H9 (cell line): ENCODE data around the gene MON1A. TPM values are rescaled to one million over a fixed set of nuclear protein-coding genes. Genes with fewer than 3 reads are reported as not detected.

ENCODE experiments used
- DNase-seq: peaks from one replicate; pipeline ENCODE4 v3.0.0-alpha.2; 2017
- H2AFZ ChIP-seq: one replicate; pipeline ENCODE4 v1.6.1; 2013; ENCODE audit warnings: mild to moderate bottlenecking, low read length, control low read depth, moderate library complexity
- H2AK5ac ChIP-seq: 2 replicates; pipeline ENCODE4 v1.6.1; 2013; ENCODE audit warnings: low read length, control low read depth, mixed read lengths; ENCODE audit not compliant: insufficient read length
- H2BK120ac ChIP-seq: one replicate; pipeline ENCODE4 v1.6.1; 2013; ENCODE audit warnings: low read depth, mild to moderate bottlenecking, low read length, control low read depth, inconsistent platforms; ENCODE audit not compliant: poor library complexity, severe bottlenecking
- H2BK12ac ChIP-seq: 2 replicates; pipeline ENCODE4 v1.6.1; 2013; ENCODE audit warnings: low read length, control low read depth, mixed read lengths, low read depth; ENCODE audit not compliant: insufficient read length
- H2BK15ac ChIP-seq: 2 replicates; pipeline ENCODE4 v1.6.1; 2013; ENCODE audit warnings: low read depth, low read length, control low read depth
- H2BK20ac ChIP-seq: one replicate; pipeline ENCODE4 v1.6.1; 2013; ENCODE audit warnings: low read depth, mild to moderate bottlenecking, low read length, control low read depth, inconsistent platforms; ENCODE audit not compliant: poor library complexity, severe bottlenecking
- H2BK5ac ChIP-seq: 2 replicates; pipeline ENCODE4 v1.6.1; 2013; ENCODE audit warnings: low read length, control low read depth, mixed read lengths; ENCODE audit not compliant: insufficient read length
- H3K14ac ChIP-seq: 2 replicates; pipeline ENCODE4 v1.6.1; 2013; ENCODE audit warnings: low read length, control low read depth; ENCODE audit not compliant: insufficient read depth
- H3K18ac ChIP-seq: 2 replicates; pipeline ENCODE4 v1.6.1; 2013; ENCODE audit warnings: low read depth, mild to moderate bottlenecking, mixed read lengths, low read length, control low read depth; ENCODE audit not compliant: insufficient read length
- H3K23ac ChIP-seq: 2 replicates; pipeline ENCODE4 v1.6.1; 2013; ENCODE audit warnings: low read length, control low read depth, mixed read lengths, low read depth; ENCODE audit not compliant: insufficient read length
- H3K23me2 ChIP-seq: 2 replicates; pipeline ENCODE4 v1.6.1; 2013; ENCODE audit warnings: low read depth, mild to moderate bottlenecking, mixed read lengths, low read length, control low read depth; ENCODE audit not compliant: insufficient read length, poor library complexity, severe bottlenecking
- H3K27ac ChIP-seq: 2 replicates; pipeline ENCODE4 v1.5.1; 2013; ENCODE audit warnings: low read length, control low read depth, mixed read lengths, low read depth; ENCODE audit not compliant: insufficient read length
- H3K27me3 ChIP-seq: 2 replicates; pipeline ENCODE4 v1.6.1; 2013; ENCODE audit warnings: low read length, control low read depth, inconsistent platforms; ENCODE audit not compliant: insufficient read depth
- H3K4ac ChIP-seq: 2 replicates; pipeline ENCODE4 v1.6.1; 2013; ENCODE audit warnings: low read depth, mild to moderate bottlenecking, control low read depth, inconsistent platforms, low read length, moderate library complexity
- H3K4me1 ChIP-seq: 2 replicates; pipeline ENCODE4 v1.6.1; 2013; ENCODE audit warnings: low read length, control low read depth, inconsistent platforms; ENCODE audit not compliant: insufficient read depth
- H3K4me2 ChIP-seq: 2 replicates; pipeline ENCODE4 v1.6.1; 2013; ENCODE audit warnings: low read length, control low read depth, mixed read lengths; ENCODE audit not compliant: insufficient read length, insufficient read depth
- H3K56ac ChIP-seq: 2 replicates; pipeline ENCODE4 v1.6.1; 2013; ENCODE audit warnings: low read depth, mild to moderate bottlenecking, mixed read lengths, low read length, control low read depth; ENCODE audit not compliant: insufficient read length
- H3K79me1 ChIP-seq: 2 replicates; pipeline ENCODE4 v1.6.1; 2013; ENCODE audit warnings: low read depth, mild to moderate bottlenecking, moderate library complexity, low read length, control low read depth, inconsistent platforms; ENCODE audit not compliant: insufficient read depth, poor library complexity, severe bottlenecking
- H3K79me2 ChIP-seq: 2 replicates; pipeline ENCODE4 v1.6.1; 2013; ENCODE audit warnings: low read length, control low read depth, inconsistent platforms; ENCODE audit not compliant: insufficient read depth
- H3K9ac ChIP-seq: 2 replicates; pipeline ENCODE4 v1.6.1; 2013; ENCODE audit warnings: low read length, control low read depth, mixed read lengths; ENCODE audit not compliant: insufficient read length; ENCODE audit errors: extremely low read depth
- H3K9me3 ChIP-seq: one replicate; pipeline ENCODE4 v1.6.1; 2013; ENCODE audit warnings: low read depth, low read length, inconsistent platforms; ENCODE audit not compliant: control insufficient read depth
- H3T11ph ChIP-seq: one replicate; pipeline ENCODE4 v1.6.1; 2013; ENCODE audit warnings: mild to moderate bottlenecking, low read length, control low read depth, inconsistent platforms
- H4K20me1 ChIP-seq: one replicate; pipeline ENCODE4 v1.6.1; 2013; ENCODE audit not compliant: control insufficient read depth, insufficient read length, insufficient read depth
- H4K5ac ChIP-seq: 2 replicates; pipeline ENCODE4 v1.6.1; 2013; ENCODE audit warnings: low read depth, mild to moderate bottlenecking, mixed read lengths, low read length, control low read depth; ENCODE audit not compliant: insufficient read length
- H4K8ac ChIP-seq: replicated peaks from 2 replicates; pipeline ENCODE4 v1.6.1; 2013; ENCODE audit warnings: low read length, control low read depth, mixed read lengths, low read depth; ENCODE audit not compliant: insufficient read length
- H4K91ac ChIP-seq: 2 replicates; pipeline ENCODE4 v1.6.1; 2013; ENCODE audit warnings: low read depth, mild to moderate bottlenecking, moderate library complexity, mixed read lengths, low read length, control low read depth; ENCODE audit not compliant: insufficient read length
- H3K27ac Mint-ChIP-seq, 3 experiments: 2 replicates in 2 of 3; 3 replicates in 1 of 3; pipeline ENCODE4 v1.8.0; 2020 to 2021; ENCODE audit warnings: mixed read lengths in 3 of 3, mild to moderate bottlenecking in 1 of 3, moderate library complexity in 1 of 3
- H3K27me3 Mint-ChIP-seq: 2 replicates; pipeline ENCODE4 v1.8.0; 2021; ENCODE audit warnings: low read depth, mild to moderate bottlenecking, moderate library complexity, mixed read lengths
- H3K36me3 Mint-ChIP-seq, 3 experiments: 2 replicates in 2 of 3; 3 replicates in 1 of 3; pipeline ENCODE4 v1.8.0; 2020 to 2021; ENCODE audit warnings: low read depth in 3 of 3, mixed read lengths in 3 of 3; ENCODE audit not compliant: insufficient read depth in 1 of 3
- H3K4me1 Mint-ChIP-seq, 2 experiments: 2 replicates each; pipeline ENCODE4 v1.8.0; 2020; ENCODE audit warnings: mixed read lengths in 2 of 2
- H3K4me3 Mint-ChIP-seq, 2 experiments: 2 replicates in 1 of 2; 3 replicates in 1 of 2; pipeline ENCODE4 v1.8.0; 2020 to 2021; ENCODE audit warnings: mild to moderate bottlenecking in 2 of 2, mixed read lengths in 2 of 2, moderate library complexity in 1 of 2
- H3K9me3 Mint-ChIP-seq, 2 experiments: 2 replicates in 1 of 2; 3 replicates in 1 of 2; pipeline ENCODE4 v1.8.0; 2020; ENCODE audit warnings: mild to moderate bottlenecking in 2 of 2, mixed read lengths in 2 of 2, moderate library complexity in 1 of 2
- WGBS: extraction: QIAGEN DNeasy Blood & Tissue Kit; methylation state at CpG from one replicate; pipeline ENCODE4 v1.1.7; 2013; ENCODE audit warnings: missing lambda C conversion rate, low lambda C conversion rate, mixed read lengths; ENCODE audit not compliant: insufficient read length; ENCODE audit errors: extremely low coverage; 5-methylcytosine and 5-hydroxymethylcytosine counted together
- total RNA-seq: library from RNA; stranded (reverse); gene quantifications from 2 replicates; pipeline ENCODE4 v1.2.1, GENCODE V29; 2021
- TF ChIP-seq, protein P1 (sequence below): fragments of 200-600 bp; sonication (generic); conservative IDR thresholded peaks from 3 replicates; pipeline ENCODE4 v1.8.0; 2021; ENCODE audit warnings: antibody characterized with exemption, mild to moderate bottlenecking

The MON1A gene
- total RNA-seq, 1 experiment from 2014 or later, result 10.0 TPM

DNA sequence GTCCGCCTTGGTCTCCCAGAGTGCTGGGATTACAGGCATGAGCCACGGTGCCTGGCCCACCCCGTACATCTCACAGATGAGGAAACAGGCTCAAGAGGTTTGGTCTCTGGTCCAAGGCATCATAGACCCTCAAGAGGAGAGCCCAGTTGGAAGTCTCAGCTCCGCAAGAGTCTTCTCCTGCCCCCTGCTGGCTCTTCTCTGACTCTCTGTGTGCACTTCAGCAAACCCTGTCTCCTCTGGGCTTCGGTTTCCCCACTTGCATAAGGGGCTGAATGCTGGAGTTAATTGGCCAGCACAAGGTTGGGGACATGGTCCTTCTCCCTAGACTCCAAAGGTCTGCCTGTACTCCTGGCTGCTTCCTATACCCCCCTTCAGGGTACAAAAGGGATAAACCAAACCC is 29.8 kb downstream of the MON1A start:
- Histone ChIP-seq H2AFZ (no peak overlapping the region), H3K4me1 (no peaks in the 10 kb centered on the region; the same call in 1 of the 2 replicates), H2BK120ac (no peak overlapping the region), H3K23me2 (no peaks in the 10 kb centered on the region), H4K20me1 (peaks cover 5% of the 10 kb centered on the region), H4K8ac (no peak overlapping the region), H2AK5ac (no peak overlapping the region), H3K79me2 (no peaks in the 10 kb centered on the region), H3K23ac (no peak overlapping the region), H3K9me3 (no peaks in the 10 kb centered on the region), H4K91ac (no peak overlapping the region), H3K14ac (no peak overlapping the region), H3K9ac (no peak overlapping the region), H2BK5ac (no peak overlapping the region), H3T11ph (no peak overlapping the region), H3K27ac (no peak overlapping the region), H2BK12ac (no peak overlapping the region), H2BK20ac (no peak overlapping the region), H3K27me3 (no peaks in the 10 kb centered on the region), H3K56ac (no peak overlapping the region), H4K5ac (no peak overlapping the region), H3K4ac (no peak overlapping the region), H3K79me1 (no peaks in the 10 kb centered on the region), H3K4me2 (no peak overlapping the region), H3K18ac (no peak overlapping the region), H2BK15ac (no peak overlapping the region)
- H3K27me3 Mint-ChIP-seq, result no peaks in the 10 kb centered on the region
- peaks cover 0 to 5% (median 3%) of the 10 kb centered on the region in 3 experiments; a peak in 3 of 7 replicates for H3K36me3 Mint-ChIP-seq
- TF ChIP-seq, protein P1, sequence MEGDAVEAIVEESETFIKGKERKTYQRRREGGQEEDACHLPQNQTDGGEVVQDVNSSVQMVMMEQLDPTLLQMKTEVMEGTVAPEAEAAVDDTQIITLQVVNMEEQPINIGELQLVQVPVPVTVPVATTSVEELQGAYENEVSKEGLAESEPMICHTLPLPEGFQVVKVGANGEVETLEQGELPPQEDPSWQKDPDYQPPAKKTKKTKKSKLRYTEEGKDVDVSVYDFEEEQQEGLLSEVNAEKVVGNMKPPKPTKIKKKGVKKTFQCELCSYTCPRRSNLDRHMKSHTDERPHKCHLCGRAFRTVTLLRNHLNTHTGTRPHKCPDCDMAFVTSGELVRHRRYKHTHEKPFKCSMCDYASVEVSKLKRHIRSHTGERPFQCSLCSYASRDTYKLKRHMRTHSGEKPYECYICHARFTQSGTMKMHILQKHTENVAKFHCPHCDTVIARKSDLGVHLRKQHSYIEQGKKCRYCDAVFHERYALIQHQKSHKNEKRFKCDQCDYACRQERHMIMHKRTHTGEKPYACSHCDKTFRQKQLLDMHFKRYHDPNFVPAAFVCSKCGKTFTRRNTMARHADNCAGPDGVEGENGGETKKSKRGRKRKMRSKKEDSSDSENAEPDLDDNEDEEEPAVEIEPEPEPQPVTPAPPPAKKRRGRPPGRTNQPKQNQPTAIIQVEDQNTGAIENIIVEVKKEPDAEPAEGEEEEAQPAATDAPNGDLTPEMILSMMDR, result peak; percentile 67
- peaks cover 8 to 20% of the 10 kb centered on the region in 2 experiments for H3K4me1 Mint-ChIP-seq
- H3K27ac Mint-ChIP-seq, result no peak overlapping the region
- WGBS, result no CpG with 5 or more reads among the region's 5 CpGs
- H3K4me3 Mint-ChIP-seq, result no peak overlapping the region
- no peaks in the 10 kb centered on the region; a peak in 1 of 5 replicates for H3K9me3 Mint-ChIP-seq
- peak; percentile 75 for DNase-seq
